Smooth muscle cell (in vitro differentiated cells): ENCODE results near the gene DEFB112. TPM values are rescaled to one million over a fixed set of nuclear protein-coding genes. Genes with fewer than 3 reads are reported as not detected.

Experiments used
- DNase-seq: peaks from one replicate; lab custom pipeline; 2025; ENCODE audit not compliant: unreplicated experiment; lab: John Stamatoyannopoulos, UW
- H2AFZ ChIP-seq: fragments of 200-600 bp; sonication (generic); 2 replicates; pipeline ENCODE4 v1.6.0; 2016; ENCODE audit warnings: antibody characterized with exemption, low read depth, mild to moderate bottlenecking
- H3F3A ChIP-seq: fragments of 200-600 bp; sonication (generic); 2 replicates; pipeline ENCODE4 v1.6.0; 2017; ENCODE audit warnings: antibody characterized with exemption, low read depth
- H3K27ac ChIP-seq: fragments of 200-600 bp; sonication (generic); 2 replicates; pipeline ENCODE4 v1.5.1; 2016; ENCODE audit warnings: low read depth, mild to moderate bottlenecking
- H3K27me3 ChIP-seq: fragments of 200-600 bp; sonication (generic); 2 replicates; pipeline ENCODE4 v1.6.1; 2016; ENCODE audit warnings: low read depth, mild to moderate bottlenecking
- H3K36me3 ChIP-seq: fragments of 200-600 bp; sonication (generic); 2 replicates; pipeline ENCODE4 v1.5.1; 2016; ENCODE audit warnings: low read depth
- H3K4me1 ChIP-seq: fragments of 200-600 bp; sonication (generic); 2 replicates; pipeline ENCODE4 v1.5.1; 2016; ENCODE audit warnings: low read depth
- H3K4me2 ChIP-seq: fragments of 200-600 bp; sonication (generic); 2 replicates; pipeline ENCODE4 v1.6.0; 2016; ENCODE audit warnings: mild to moderate bottlenecking
- H3K4me3 ChIP-seq: fragments of 200-600 bp; sonication (generic); 2 replicates; pipeline ENCODE4 v1.5.1; 2016; ENCODE audit warnings: mild to moderate bottlenecking
- H3K79me2 ChIP-seq: fragments of 200-600 bp; sonication (generic); 2 replicates; pipeline ENCODE4 v1.6.0; 2016; ENCODE audit warnings: low read depth, mild to moderate bottlenecking
- H3K9ac ChIP-seq: fragments of 200-600 bp; sonication (generic); 2 replicates; pipeline ENCODE4 v1.6.0; 2016; ENCODE audit warnings: low read depth
- H3K9me3 ChIP-seq: fragments of 200-600 bp; sonication (generic); replicated peaks from 2 replicates; pipeline ENCODE4 v1.5.1; 2016; ENCODE audit warnings: low read depth
- H4K20me1 ChIP-seq: fragments of 200-600 bp; sonication (generic); 2 replicates; pipeline ENCODE4 v1.6.0; 2016; ENCODE audit warnings: low read depth
- whole genome bisulfite sequencing: methylation state at CpG from one replicate; pipeline ENCODE4 v1.1.7; 2016; ENCODE audit warnings: low lambda C conversion rate; 5-methylcytosine and 5-hydroxymethylcytosine counted together
- polyA plus RNA-seq: library from polyadenylated mRNA; unstranded; fragments of >200 nt; fragmentation: Nextera tagmentation; extraction: Ambion mirVana; gene quantifications from 2 replicates; pipeline ENCODE4 v1.2.1, GENCODE V29; 2016
- total RNA-seq: library from RNA; depleted of rRNA; stranded (reverse); fragments of >200 nt; gene quantifications from 2 replicates; pipeline ENCODE4 v1.2.3, GENCODE V29; 2014
- TF ChIP-seq, protein P1 (sequence below): fragments of 200-600 bp; sonication (generic); IDR thresholded peaks from 2 replicates; pipeline ENCODE4 v1.5.1; 2017; ENCODE audit warnings: borderline replicate concordance, mild to moderate bottlenecking, antibody characterized with exemption; ENCODE audit not compliant: insufficient read depth, poor library complexity, severe bottlenecking

The DEFB112 gene, protein sequence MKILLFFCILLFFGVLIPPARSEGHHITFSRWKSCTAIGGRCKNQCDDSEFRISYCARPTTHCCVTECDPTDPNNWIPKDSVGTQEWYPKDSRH
- total RNA-seq (not detected in 2 replicates), polyA plus RNA-seq (not detected in 2 replicates)

DNA sequence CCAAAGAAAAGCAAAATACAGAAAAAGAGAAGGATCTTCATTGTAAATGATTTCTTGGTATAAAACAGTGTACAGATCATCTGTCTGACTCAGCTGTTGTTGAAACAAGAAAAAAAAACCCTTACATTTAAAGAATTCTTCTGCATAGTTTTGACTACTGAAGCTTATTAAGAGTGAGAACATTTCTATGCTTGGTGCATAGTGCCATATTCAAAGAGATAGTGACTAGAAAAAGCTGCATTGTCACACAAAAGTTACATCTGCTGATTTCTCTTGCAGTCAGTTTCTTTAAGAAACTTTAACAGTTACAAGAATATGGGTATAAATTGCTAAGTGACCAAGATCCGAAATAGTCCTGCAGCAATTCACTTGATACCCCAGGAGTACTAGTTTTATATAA is at the start of gene DEFB112:
DEFB112 (minus strand) TSS at position 101 of the 400 bp plus-strand sequence; CDS start at position 41, 60 bp downstream.
- Histone ChIP-seq H3K4me2 (no peak within 1 kb of the TSS), H2AFZ (no peak within 1 kb of the TSS), H3K36me3 (no peaks in the 10 kb centered on the region), H3F3A (no peaks in the 10 kb centered on the region), H3K4me3 (no peak within 1 kb of the TSS), H4K20me1 (no peaks in the 10 kb centered on the region), H3K79me2 (no peaks in the 10 kb centered on the region), H3K9me3 (no peaks in the 10 kb centered on the region), H3K9ac (no peak within 1 kb of the TSS), H3K27ac (no peak within 1 kb of the TSS), H3K4me1 (no peaks in the 10 kb centered on the region), H3K27me3 (no peaks in the 10 kb centered on the region)
- no peak for DNase-seq
- TF ChIP-seq, protein P1, sequence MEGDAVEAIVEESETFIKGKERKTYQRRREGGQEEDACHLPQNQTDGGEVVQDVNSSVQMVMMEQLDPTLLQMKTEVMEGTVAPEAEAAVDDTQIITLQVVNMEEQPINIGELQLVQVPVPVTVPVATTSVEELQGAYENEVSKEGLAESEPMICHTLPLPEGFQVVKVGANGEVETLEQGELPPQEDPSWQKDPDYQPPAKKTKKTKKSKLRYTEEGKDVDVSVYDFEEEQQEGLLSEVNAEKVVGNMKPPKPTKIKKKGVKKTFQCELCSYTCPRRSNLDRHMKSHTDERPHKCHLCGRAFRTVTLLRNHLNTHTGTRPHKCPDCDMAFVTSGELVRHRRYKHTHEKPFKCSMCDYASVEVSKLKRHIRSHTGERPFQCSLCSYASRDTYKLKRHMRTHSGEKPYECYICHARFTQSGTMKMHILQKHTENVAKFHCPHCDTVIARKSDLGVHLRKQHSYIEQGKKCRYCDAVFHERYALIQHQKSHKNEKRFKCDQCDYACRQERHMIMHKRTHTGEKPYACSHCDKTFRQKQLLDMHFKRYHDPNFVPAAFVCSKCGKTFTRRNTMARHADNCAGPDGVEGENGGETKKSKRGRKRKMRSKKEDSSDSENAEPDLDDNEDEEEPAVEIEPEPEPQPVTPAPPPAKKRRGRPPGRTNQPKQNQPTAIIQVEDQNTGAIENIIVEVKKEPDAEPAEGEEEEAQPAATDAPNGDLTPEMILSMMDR = no peak
- WGBS = 81% methylated on average over 1 of the region's 1 CpG

DNA sequence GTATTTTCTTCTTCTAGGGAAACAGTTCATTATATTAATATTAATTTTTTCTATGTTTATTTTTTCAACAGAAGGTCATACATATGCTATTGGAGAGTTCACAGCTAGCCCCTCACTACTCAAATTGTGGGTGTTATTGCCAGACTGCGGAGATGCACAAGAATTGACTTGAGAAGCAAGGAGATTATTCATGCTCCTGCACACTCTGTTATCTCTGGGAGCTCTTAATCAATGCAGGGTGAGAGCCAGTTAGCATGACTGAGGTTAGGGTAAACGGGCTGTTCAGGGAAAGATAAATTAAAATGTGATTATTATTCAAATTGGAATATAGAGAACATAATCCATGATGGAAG is 48.9 kb upstream of the DEFB112 start:
- H3K4me3 ChIP-seq = no peak overlapping the region
- H3F3A ChIP-seq = no peaks in the 10 kb centered on the region
- DNase-seq = no peak
- no peaks in the 10 kb centered on the region for H3K79me2 ChIP-seq
- no peak overlapping the region for H3K4me2 ChIP-seq
- no peak overlapping the region for H3K27ac ChIP-seq
- H2AFZ ChIP-seq = no peak overlapping the region
- TF ChIP-seq, protein P1 = no peak
- H3K36me3 ChIP-seq = no peaks in the 10 kb centered on the region
- no peak overlapping the region for H3K9ac ChIP-seq
- H4K20me1 ChIP-seq = no peaks in the 10 kb centered on the region
- WGBS = 60% methylated on average over 2 of the region's 2 CpGs
- no peaks in the 10 kb centered on the region for H3K9me3 ChIP-seq
- H3K27me3 ChIP-seq = no peaks in the 10 kb centered on the region
- H3K4me1 ChIP-seq = no peaks in the 10 kb centered on the region

DNA sequence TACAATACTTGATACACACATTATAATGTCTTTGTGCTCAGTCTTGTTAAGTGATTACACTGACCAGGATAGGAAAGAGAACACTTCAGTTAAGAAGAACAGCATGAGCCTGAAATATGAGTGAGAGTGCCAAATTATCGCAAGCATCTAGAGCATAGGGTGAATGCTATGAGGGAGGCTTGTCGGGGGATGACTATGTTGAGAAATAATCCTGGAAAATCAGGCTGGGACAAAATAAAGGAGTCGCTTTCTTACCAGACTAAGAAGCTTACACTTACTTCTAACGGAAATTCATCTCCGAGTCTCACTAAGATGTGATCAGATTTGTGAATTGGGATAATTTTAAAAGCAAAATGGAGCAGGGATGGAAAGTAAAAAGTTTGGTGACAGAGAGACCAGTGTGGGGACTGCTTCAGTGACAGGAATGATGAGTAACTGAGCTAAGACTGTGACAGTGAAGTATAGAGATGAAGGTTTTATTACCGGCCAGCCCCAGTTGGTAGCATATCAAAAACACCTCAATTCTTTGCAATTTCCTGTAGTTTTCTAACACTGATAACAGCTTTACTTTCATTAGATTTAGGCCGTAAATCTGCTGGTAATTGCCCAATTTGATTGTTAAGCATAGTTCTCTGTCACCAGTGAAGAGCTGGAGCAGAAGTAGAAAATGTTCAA is 48.4 kb upstream of the DEFB112 start:
- 81% methylated on average over 7 of the region's 7 CpGs for WGBS
- H3K36me3 ChIP-seq = no peaks in the 10 kb centered on the region
- no peak overlapping the region for H3K4me2 ChIP-seq
- H3K4me3 ChIP-seq = no peak overlapping the region
- H3K27me3 ChIP-seq = no peaks in the 10 kb centered on the region
- H3F3A ChIP-seq = no peaks in the 10 kb centered on the region
- no peak for DNase-seq
- no peak overlapping the region for H2AFZ ChIP-seq
- TF ChIP-seq, protein P1 = no peak
- H3K79me2 ChIP-seq = no peaks in the 10 kb centered on the region
- no peak overlapping the region for H3K27ac ChIP-seq
- no peak overlapping the region for H3K9ac ChIP-seq
- no peaks in the 10 kb centered on the region for H3K9me3 ChIP-seq
- no peaks in the 10 kb centered on the region for H3K4me1 ChIP-seq
- H4K20me1 ChIP-seq = no peaks in the 10 kb centered on the region

DNA sequence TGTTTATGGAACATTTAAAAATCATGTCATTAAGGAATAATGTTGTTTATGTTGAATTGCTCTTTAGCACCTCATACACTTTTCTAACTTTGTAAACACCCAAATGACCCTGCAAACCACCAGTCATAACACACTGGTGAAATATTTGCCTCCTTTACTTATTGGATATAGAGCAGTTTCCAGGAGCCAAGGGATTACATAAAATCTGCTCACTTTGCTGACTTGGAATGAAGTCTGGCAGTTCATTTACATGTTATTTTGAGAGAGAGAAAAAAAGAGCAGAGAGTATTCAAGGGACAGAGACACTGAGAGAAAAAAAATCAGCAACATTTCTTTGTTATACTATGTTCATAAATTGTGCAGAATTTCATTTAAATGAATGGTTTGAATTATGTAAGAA is 46.6 kb upstream of the DEFB112 start:
- H3K27me3 ChIP-seq = no peaks in the 10 kb centered on the region
- H3K4me3 ChIP-seq = no peak overlapping the region
- no peaks in the 10 kb centered on the region for H3K9me3 ChIP-seq
- H3K36me3 ChIP-seq = no peaks in the 10 kb centered on the region
- H3K9ac ChIP-seq = no peak overlapping the region
- no peaks in the 10 kb centered on the region for H3F3A ChIP-seq
- H4K20me1 ChIP-seq = no peaks in the 10 kb centered on the region
- H3K79me2 ChIP-seq = no peaks in the 10 kb centered on the region
- H3K27ac ChIP-seq = no peak overlapping the region
- H3K4me2 ChIP-seq = no peak overlapping the region
- TF ChIP-seq, protein P1 = no peak
- no peaks in the 10 kb centered on the region for H3K4me1 ChIP-seq
- H2AFZ ChIP-seq = no peak overlapping the region
- no peak for DNase-seq
